Psoas muscle (tissue), 8 donors: ENCODE results near the gene EHMT1. TPM values are rescaled to one million over a fixed set of nuclear protein-coding genes. Genes with fewer than 3 reads are reported as not detected.
"Not testable (repeated sequence)": the region's sequence is repeated elsewhere in the genome, so short reads cannot be mapped to it uniquely, and the experiment has no call there.

Source experiments
- ATAC-seq, 4 donors: fragments of 200-7000 bp; cut with Tn5 transposase; one replicate each; pipeline ENCODE4 v1.9.1; 2020; ENCODE audit warnings: moderate library complexity in 3 of 4, mild to moderate bottlenecking in 2 of 4
- DNase-seq, 2 donors: peaks; one replicate each; pipeline ENCODE4 v3.0.0-alpha.2; 2020
- H3K27ac ChIP-seq: fragments of 200-600 bp; one replicate; pipeline ENCODE4 v1.8.0; 2022
- H3K27me3 ChIP-seq, 3 donors: fragments of 200-600 bp in 1 of 3; one replicate each; pipeline versions ENCODE4 v1.6.1 to v1.8.0; 2013 to 2022; ENCODE audit warnings: low read length in 2 of 3, mild to moderate bottlenecking in 2 of 3, moderate library complexity in 1 of 3; ENCODE audit not compliant: insufficient read depth in 3 of 3
- H3K36me3 ChIP-seq, 2 donors: fragments of 200-600 bp in 1 of 2; one replicate each; pipeline versions ENCODE4 v1.6.1 to v1.8.0; 2013 to 2022; ENCODE audit warnings: low read depth in 1 of 2, mild to moderate bottlenecking in 1 of 2, moderate library complexity in 1 of 2; ENCODE audit not compliant: insufficient read depth in 1 of 2
- H3K4me1 ChIP-seq: fragments of 200-600 bp; one replicate; pipeline ENCODE4 v1.8.0; 2022
- H3K4me3 ChIP-seq: fragments of 200-600 bp; one replicate; pipeline ENCODE4 v1.8.0; 2022; ENCODE audit warnings: mild to moderate bottlenecking
- H3K9me3 ChIP-seq: fragments of 200-600 bp; one replicate; pipeline ENCODE4 v1.8.0; 2022
- WGBS, 3 donors: extraction: QIAGEN DNeasy Blood & Tissue Kit; methylation state at CpG; one replicate each; pipeline versions ENCODE4 v1.1.6 to v1.1.7; 2013; 5-methylcytosine and 5-hydroxymethylcytosine counted together
- intact Hi-C, 2 donors: fragments of 100-400 bp; cut with DNase I; formaldehyde crosslinking; loops; one replicate each; pipeline versions ENCODE4 v1.11.0 to v1.14.2; 2022
- polyA plus RNA-seq, 3 donors: library from polyadenylated mRNA; stranded (reverse); fragments of 200-250 nt; gene quantifications; one replicate each; pipeline ENCODE4 v1.2.3, GENCODE V29; 2013
- total RNA-seq, 4 donors: library from RNA; stranded (reverse); fragmentation: NEBNext Ultra II Directional in 2 of 4; extraction: Animal tissue kit (Norgen Biotek cat#: 25700) in 2 of 4; gene quantifications; one replicate each; pipeline versions ENCODE4 v1.2.1 to v1.2.4, GENCODE V29; 2021 to 2023
- TF ChIP-seq, protein P1 (sequence below): fragments of 200-600 bp; IDR thresholded peaks from one replicate; pipeline ENCODE4 v1.8.0; 2022; ENCODE audit warnings: antibody characterized with exemption
- donor health status: healthy with polysubstance abuse.
- donor health status: DM: no; HTN: no; CAD: no; lungs with moderate emphysema.
- donor health status: Bipolar disorder and iron deficiency.
- donor health status: healthy.
- donor health status: DM: yes; HTN: yes; CAD: no.
- donor health status: DM: no; HTN: no; CAD: no.
- donor health status: DM: no; HTN: no; CAD: no.
- donor health status: DM: yes; HTN: yes; CAD: no.

The EHMT1 gene
- total and polyA plus RNA-seq, 7 donors = 29.0 to 49.6 (median 31.2) TPM

DNA sequence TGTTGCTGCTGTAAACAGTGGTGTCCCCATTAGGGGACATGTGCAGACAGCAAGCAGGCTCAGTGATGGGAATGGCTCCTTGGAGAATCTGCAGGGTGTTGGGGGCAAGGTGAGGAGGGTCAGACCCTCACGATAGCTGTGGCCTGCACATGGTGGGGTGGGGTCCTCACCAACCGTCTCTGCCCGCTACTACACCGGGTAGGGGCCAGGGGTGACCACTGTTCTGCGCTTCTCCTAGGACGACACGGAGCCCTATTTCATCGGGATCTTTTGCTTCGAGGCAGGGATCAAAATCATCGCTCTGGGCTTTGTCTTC is 263.7 kb downstream of the EHMT1 start:
- no peaks in the 10 kb centered on the region for H3K9me3 ChIP-seq
- WGBS, 3 donors = 81 to 87% (median 86%) methylated on average over 10 of the region's 10 CpGs
- H3K4me3 ChIP-seq = no peak overlapping the region
- no peaks in the 10 kb centered on the region for H3K36me3 ChIP-seq
- peaks cover 0 to 33% (median 10%) of the 10 kb centered on the region in 3 donors for H3K27me3 ChIP-seq
- intact Hi-C loops = no loop called here
- ATAC-seq (no peak), DNase-seq (no peak)
- H3K27ac ChIP-seq = no peak overlapping the region
- no peaks in the 10 kb centered on the region for H3K4me1 ChIP-seq
- TF ChIP-seq, protein P1, sequence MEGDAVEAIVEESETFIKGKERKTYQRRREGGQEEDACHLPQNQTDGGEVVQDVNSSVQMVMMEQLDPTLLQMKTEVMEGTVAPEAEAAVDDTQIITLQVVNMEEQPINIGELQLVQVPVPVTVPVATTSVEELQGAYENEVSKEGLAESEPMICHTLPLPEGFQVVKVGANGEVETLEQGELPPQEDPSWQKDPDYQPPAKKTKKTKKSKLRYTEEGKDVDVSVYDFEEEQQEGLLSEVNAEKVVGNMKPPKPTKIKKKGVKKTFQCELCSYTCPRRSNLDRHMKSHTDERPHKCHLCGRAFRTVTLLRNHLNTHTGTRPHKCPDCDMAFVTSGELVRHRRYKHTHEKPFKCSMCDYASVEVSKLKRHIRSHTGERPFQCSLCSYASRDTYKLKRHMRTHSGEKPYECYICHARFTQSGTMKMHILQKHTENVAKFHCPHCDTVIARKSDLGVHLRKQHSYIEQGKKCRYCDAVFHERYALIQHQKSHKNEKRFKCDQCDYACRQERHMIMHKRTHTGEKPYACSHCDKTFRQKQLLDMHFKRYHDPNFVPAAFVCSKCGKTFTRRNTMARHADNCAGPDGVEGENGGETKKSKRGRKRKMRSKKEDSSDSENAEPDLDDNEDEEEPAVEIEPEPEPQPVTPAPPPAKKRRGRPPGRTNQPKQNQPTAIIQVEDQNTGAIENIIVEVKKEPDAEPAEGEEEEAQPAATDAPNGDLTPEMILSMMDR = no peak

DNA sequence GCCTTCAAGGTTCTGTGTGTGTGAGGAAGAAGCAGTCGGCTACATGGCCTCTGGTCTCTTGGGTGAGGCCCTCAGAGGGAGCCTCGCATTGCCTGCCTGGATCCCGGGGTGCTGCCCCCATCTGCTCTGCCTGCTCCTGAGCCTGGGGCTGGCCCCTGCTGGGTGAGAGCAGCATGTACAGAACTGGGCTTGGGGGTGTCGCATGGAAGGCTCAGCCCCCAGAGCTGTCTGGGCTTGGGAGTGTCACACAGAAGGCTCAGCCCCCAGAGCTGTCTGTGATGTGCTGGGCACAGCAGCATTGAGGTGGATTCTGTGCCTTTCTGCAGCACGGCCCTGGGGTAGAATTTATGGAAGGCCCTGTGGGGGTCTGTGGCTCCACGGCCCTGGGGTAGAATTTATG is 265.2 kb downstream of the EHMT1 start:
- H3K4me1 ChIP-seq, intact Hi-C loops, H3K9me3 ChIP-seq, H3K36me3 ChIP-seq, ATAC-seq, H3K4me3 ChIP-seq, DNase-seq, H3K27ac ChIP-seq: not testable (repeated sequence)
- WGBS, 3 donors = 91 to 100% methylated on average over 1 to 2 of the region's 6 CpGs; no CpG with 5 or more reads in 1 of the 3 donors
- peaks cover 0 to 23% (median 4%) of the 10 kb centered on the region in 3 donors for H3K27me3 ChIP-seq

DNA sequence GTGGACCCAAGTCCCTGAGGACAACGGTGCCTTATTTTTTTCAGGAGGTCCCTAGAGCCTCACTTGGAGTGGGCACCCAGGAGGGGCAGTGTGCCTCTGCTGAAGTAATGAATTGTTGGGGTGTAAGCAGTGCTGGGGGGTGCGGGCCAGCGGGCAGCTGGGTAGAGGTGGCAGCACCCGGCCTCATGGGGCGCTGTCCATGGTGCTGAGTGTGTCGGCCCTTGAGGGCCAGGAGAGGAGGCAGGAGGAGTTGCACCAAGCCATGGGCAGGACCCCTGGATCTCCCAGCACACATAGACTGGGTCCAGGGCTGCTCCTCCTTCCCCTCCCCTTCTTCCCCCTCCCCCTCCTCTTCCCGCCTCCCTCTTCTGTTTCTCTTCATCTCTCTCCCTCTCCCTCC is 265.7 kb downstream of the EHMT1 start:
- H3K36me3 ChIP-seq, DNase-seq, H3K4me1 ChIP-seq, H3K9me3 ChIP-seq, H3K4me3 ChIP-seq, ATAC-seq, H3K27ac ChIP-seq, intact Hi-C loops: not testable (repeated sequence)
- H3K27me3 ChIP-seq = peaks cover 0 to 17% (median 4%) of the 10 kb centered on the region in 3 donors
- WGBS, 3 donors = 7 to 26% (median 10%) methylated on average over 3 to 5 of the region's 7 CpGs

DNA sequence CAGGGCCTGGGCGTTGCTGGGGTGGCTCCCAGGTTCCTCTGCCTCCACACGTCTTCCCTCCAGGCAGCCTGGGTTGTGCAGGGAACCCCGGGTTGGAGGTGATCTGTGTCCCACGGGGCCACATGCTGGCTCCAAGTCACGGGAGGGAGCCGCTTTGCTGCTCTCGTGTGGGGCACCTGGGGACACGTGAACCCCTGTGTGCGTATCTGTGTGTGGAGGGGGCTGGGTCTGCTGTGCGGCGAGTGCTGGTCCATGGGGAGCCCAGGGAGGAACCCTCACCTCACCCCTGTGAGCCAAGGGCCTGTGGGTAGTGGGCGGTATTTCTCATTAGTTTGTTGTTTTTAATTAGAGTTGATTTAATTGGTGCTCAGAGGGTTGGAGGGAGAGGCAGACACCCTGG is 266.3 kb downstream of the EHMT1 start:
- intact Hi-C loops, ATAC-seq, H3K27ac ChIP-seq, H3K9me3 ChIP-seq, DNase-seq, H3K4me3 ChIP-seq, H3K36me3 ChIP-seq, H3K4me1 ChIP-seq: not testable (repeated sequence)
- H3K27me3 ChIP-seq = peaks cover 0 to 11% (median 0%) of the 10 kb centered on the region in 3 donors
- 77 to 90% (median 79%) methylated on average over 8 to 10 of the region's 12 CpGs for WGBS, 3 donors

Other genes with a start within 250 kb of the EHMT1 start
- 10 to 100 TPM in 2 of 4 donors, 1 to 10 TPM in 2; 6.7 to 11.2 (median 9.7) TPM for gene EXD3, start 195.8 kb upstream of the EHMT1 start, total RNA-seq
- 1 to 10 TPM; 5.7 to 9.9 (median 7.2) TPM for gene EXD3, start 195.8 kb upstream of the EHMT1 start, polyA plus RNA-seq
- gene NOXA1, start 195.6 kb upstream of the EHMT1 start, total RNA-seq = 1 to 10 TPM in 3 of 4 donors, under 1 TPM in 1; 0.62 to 5.1 (median 2.5) TPM
- gene NOXA1, start 195.6 kb upstream of the EHMT1 start, polyA plus RNA-seq = 1 to 10 TPM in 1 of 3 donors, under 1 TPM in 2; 0.43 to 1.0 (median 0.83) TPM
- not detected for gene ENTPD8, start 177.6 kb upstream of the EHMT1 start, total RNA-seq
- under 1 TPM in 1 of 3 donors, not detected in 2; 0.01 TPM for gene ENTPD8, start 177.6 kb upstream of the EHMT1 start, polyA plus RNA-seq
- 10 to 100 TPM in 1 of 4 donors, 1 to 10 TPM in 3; 4.8 to 11.2 (median 6.4) TPM for gene NSMF, start 159.7 kb upstream of the EHMT1 start, total RNA-seq
- gene NSMF, start 159.7 kb upstream of the EHMT1 start, polyA plus RNA-seq = 10 to 100 TPM in 1 of 3 donors, 1 to 10 TPM in 2; 4.9 to 11.0 (median 5.7) TPM
- 10 to 100 TPM in 3 of 4 donors, 1 to 10 TPM in 1; 6.9 to 22.3 (median 12.8) TPM for gene PNPLA7, start 68.6 kb upstream of the EHMT1 start, total RNA-seq
- 1 to 10 TPM; 1.2 to 7.7 (median 3.9) TPM for gene PNPLA7, start 68.6 kb upstream of the EHMT1 start, polyA plus RNA-seq
- gene MRPL41, start 67.1 kb upstream of the EHMT1 start, total RNA-seq = 100 to 1,000 TPM; 102 to 133 (median 115) TPM
- 100 to 1,000 TPM in 2 of 3 donors, 10 to 100 TPM in 1; 78.0 to 226 (median 205) TPM for gene MRPL41, start 67.1 kb upstream of the EHMT1 start, polyA plus RNA-seq
- 10 to 100 TPM in 3 of 4 donors, 1 to 10 TPM in 1; 9.1 to 17.8 (median 11.0) TPM for gene DPH7, start 40.1 kb upstream of the EHMT1 start, total RNA-seq
- gene DPH7, start 40.1 kb upstream of the EHMT1 start, polyA plus RNA-seq = 10 to 100 TPM; 14.1 to 16.8 (median 15.3) TPM
- gene ZMYND19, start 28.5 kb upstream of the EHMT1 start, total RNA-seq = 10 to 100 TPM; 11.7 to 21.2 (median 13.3) TPM
- gene ZMYND19, start 28.5 kb upstream of the EHMT1 start, polyA plus RNA-seq = 10 to 100 TPM; 15.2 to 27.2 (median 16.5) TPM
- gene ARRDC1, start 13.3 kb upstream of the EHMT1 start, total RNA-seq = 10 to 100 TPM in 3 of 4 donors, 1 to 10 TPM in 1; 6.9 to 17.6 (median 14.6) TPM
- gene ARRDC1, start 13.3 kb upstream of the EHMT1 start, polyA plus RNA-seq = 10 to 100 TPM; 12.6 to 18.9 (median 14.2) TPM